B cell (primary cell): Measurements from ENCODE around the gene ELK4. TPM values are rescaled to one million over a fixed set of nuclear protein-coding genes. Genes with fewer than 3 reads are reported as not detected.

Source experiments
- ATAC-seq: fragments of 200-7000 bp; cut with Tn5 transposase; one replicate; pipeline ENCODE4 v1.10.0; 2021; ENCODE audit warnings: low read depth, mild to moderate bottlenecking, moderate number of reproducible peaks, moderate library complexity
- CTCF ChIA-PET: fragments of 350-600 bp; sonication (Branson Sonifier 250); formaldehyde crosslinking; loops from one replicate; lab custom pipeline; 2021; ENCODE audit warnings: antibody characterized with exemption, inconsistent platforms; lab: Charles Lee
- POLR2A ChIA-PET: fragments of 350-600 bp; sonication (Branson Sonifier 250); formaldehyde crosslinking; loops from one replicate; lab custom pipeline; 2021; ENCODE audit warnings: antibody characterized with exemption; lab: Charles Lee
- DNase-seq: peaks from one replicate; pipeline ENCODE4 v3.0.0; 2013
- H2AFZ ChIP-seq: 2 replicates; pipeline ENCODE4 v1.6.1; 2012; ENCODE audit warnings: mild to moderate bottlenecking, low read depth, low read length; ENCODE audit not compliant: insufficient read depth, poor library complexity, severe bottlenecking
- H3K27ac ChIP-seq, 2 donors: 1 replicate in 1 of 2; 2 replicates in 1 of 2; pipeline ENCODE4 v1.5.1; 2012 to 2013; ENCODE audit warnings: low read length in 2 of 2, mild to moderate bottlenecking in 2 of 2, moderate library complexity in 1 of 2
- H3K27me3 ChIP-seq, 4 experiments: fragments of 200-600 bp in 1 of 4; sonication (generic) in 1 of 4; replicated peaks in 1 of 4; 1 replicate in 2 of 4; 2 replicates in 2 of 4; pipeline versions ENCODE4 v1.6.1 to v1.7.0; 2013 to 2016; ENCODE audit warnings: low read length in 3 of 4, mild to moderate bottlenecking in 2 of 4, mixed read lengths in 1 of 4, moderate library complexity in 1 of 4; ENCODE audit not compliant: insufficient read depth in 4 of 4, control insufficient read depth in 3 of 4; ENCODE audit errors: control extremely low read depth in 1 of 4
- H3K36me3 ChIP-seq, 2 experiments: replicated peaks in 1 of 2; 1 replicate in 1 of 2; 2 replicates in 1 of 2; pipeline versions ENCODE4 v1.6.1 to v1.7.1; 2013; ENCODE audit warnings: low read length in 1 of 2; ENCODE audit not compliant: insufficient read depth in 2 of 2, control insufficient read depth in 1 of 2; ENCODE audit errors: control extremely low read depth in 1 of 2, extremely low read depth in 1 of 2
- H3K4me1 ChIP-seq, 2 donors: fragments of 200-600 bp in 1 of 2; sonication (generic) in 1 of 2; 1 replicate in 1 of 2; 2 replicates in 1 of 2; pipeline versions ENCODE4 v1.5.1 to v1.6.1; 2013 to 2017; ENCODE audit warnings: low read length in 2 of 2; ENCODE audit not compliant: control insufficient read depth in 2 of 2, insufficient read depth in 2 of 2
- H3K4me2 ChIP-seq: replicated peaks from 2 replicates; pipeline ENCODE3; 2012; ENCODE audit warnings: mild to moderate bottlenecking, low read depth, low read length; ENCODE audit not compliant: poor library complexity, severe bottlenecking
- H3K4me3 ChIP-seq, 5 experiments: fragments of 200-600 bp in 1 of 5; sonication (generic) in 1 of 5; 1 replicate in 3 of 5; 2 replicates in 2 of 5; pipeline versions ENCODE4 v1.5.1 to v1.7.0; 2011 to 2016; ENCODE audit warnings: low read length in 4 of 5, mild to moderate bottlenecking in 4 of 5, low read depth in 2 of 5, control low read depth in 1 of 5, moderate library complexity in 1 of 5; ENCODE audit not compliant: insufficient read depth in 1 of 5; ENCODE audit errors: control extremely low read depth in 1 of 5, extremely low read depth in 1 of 5
- H3K79me2 ChIP-seq: fragments of 200-600 bp; sonication (generic); one replicate; pipeline ENCODE4 v1.6.0; 2016; ENCODE audit warnings: low read length; ENCODE audit not compliant: control insufficient read depth, insufficient read depth
- H3K9ac ChIP-seq: fragments of 200-600 bp; sonication (generic); 2 replicates; pipeline ENCODE4 v1.6.1; 2017; ENCODE audit warnings: mild to moderate bottlenecking, low read length, moderate library complexity
- H3K9me3 ChIP-seq, 3 donors: one replicate each; pipeline versions ENCODE4 v1.6.1 to v1.7.1; 2013; ENCODE audit warnings: low read length in 2 of 3; ENCODE audit not compliant: control insufficient read depth in 2 of 3, insufficient read depth in 1 of 3; ENCODE audit errors: control extremely low read depth in 1 of 3
- H4K20me1 ChIP-seq: 2 replicates; pipeline ENCODE4 v1.6.0; 2012; ENCODE audit warnings: mild to moderate bottlenecking, low read length; ENCODE audit not compliant: insufficient read depth, control insufficient read depth, poor library complexity, severe bottlenecking
- H3K27ac Mint-ChIP-seq: one replicate; pipeline ENCODE4 v1.8.0; 2021; ENCODE audit warnings: mixed read lengths
- H3K27me3 Mint-ChIP-seq: one replicate; pipeline ENCODE4 v1.8.0; 2021; ENCODE audit warnings: mixed read lengths
- H3K4me1 Mint-ChIP-seq: one replicate; pipeline ENCODE4 v1.8.0; 2021; ENCODE audit warnings: mixed read lengths
- H3K4me3 Mint-ChIP-seq: one replicate; pipeline ENCODE4 v1.8.0; 2021; ENCODE audit warnings: mixed read lengths
- H3K9me3 Mint-ChIP-seq: one replicate; pipeline ENCODE4 v1.8.0; 2022; ENCODE audit warnings: mixed read lengths; ENCODE audit not compliant: insufficient read depth
- EZH2 ChIP-seq: IDR thresholded peaks from 2 replicates; pipeline ENCODE4 v1.6.1; 2012; ENCODE audit warnings: borderline replicate concordance, low read depth, mild to moderate bottlenecking, moderate library complexity, low read length; ENCODE audit not compliant: insufficient read depth, poor library complexity, severe bottlenecking
- WGBS: methylation state at CpG from one replicate; pipeline ENCODE4 v1.1.5; 2013; ENCODE audit warnings: missing lambda C conversion rate; ENCODE audit not compliant: insufficient coverage; 5-methylcytosine and 5-hydroxymethylcytosine counted together
- intact Hi-C: fragments of 100-400 bp; cut with micrococcal nuclease; formaldehyde crosslinking; loops from one replicate; pipeline ENCODE4 v1.10.0; 2022
- polyA plus RNA-seq: library from polyadenylated mRNA; depleted of rRNA; stranded (reverse); fragments of >200 nt; gene quantifications from 2 replicates; pipeline ENCODE4 v1.2.3, GENCODE V29; 2012
- total RNA-seq, 2 donors: library from RNA; stranded (reverse); fragments of 120-200 nt in 1 of 2; gene quantifications; 1 replicate in 1 of 2; 2 replicates in 1 of 2; pipeline versions ENCODE4 v1.2.3 to v1.2.4, GENCODE V29; 2013 to 2022
- TF ChIP-seq, protein P1 (sequence below): fragments of 200-600 bp; IDR thresholded peaks from one replicate; pipeline ENCODE4 v1.8.0; 2022; ENCODE audit warnings: antibody characterized with exemption, mild to moderate bottlenecking

Gene ELK4
- total and polyA plus RNA-seq, 2 donors (not counting 1 experiment from before 2014, with no cell fraction given): 11.0 to 151 TPM

DNA sequence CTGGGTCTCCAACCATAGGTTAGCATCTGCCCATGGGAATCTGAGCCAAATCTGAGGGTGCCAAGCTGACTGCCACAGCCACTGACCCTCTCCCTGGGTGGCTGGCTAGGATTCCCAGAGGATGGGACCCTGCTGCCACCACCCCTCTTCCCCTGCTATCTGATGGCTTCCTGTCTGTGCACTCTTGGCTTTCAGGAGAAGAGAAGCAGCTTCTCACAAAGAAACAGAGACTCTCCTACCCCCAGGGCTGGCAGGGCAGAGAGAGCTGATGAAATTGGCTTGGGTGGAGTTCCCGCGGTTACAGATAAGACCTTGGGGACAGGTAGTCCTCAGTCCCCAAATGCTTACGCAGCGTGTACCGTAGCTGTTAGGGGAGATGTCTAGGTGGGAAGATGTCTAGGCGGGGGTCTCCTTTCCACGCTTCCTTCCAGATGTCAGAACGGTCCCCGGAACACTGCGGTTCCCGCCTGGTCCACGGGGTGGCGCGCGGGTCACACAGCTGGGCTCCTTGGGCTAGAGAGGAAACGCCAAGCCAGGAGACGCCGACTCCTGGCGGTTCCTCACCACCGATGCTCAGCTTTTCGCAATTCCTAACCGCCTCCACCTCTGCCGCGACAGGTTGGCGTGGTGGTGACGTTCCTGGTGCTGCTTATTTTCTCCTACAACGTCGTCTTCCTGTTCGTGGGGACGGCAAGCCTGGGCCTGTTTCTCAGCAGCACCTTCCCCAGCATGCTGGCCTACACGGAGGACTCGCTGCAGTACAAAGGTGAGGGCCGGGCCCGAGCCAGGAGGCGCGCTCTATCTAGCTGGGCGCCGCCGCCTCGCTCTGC, 40.1 kb downstream of the ELK4 start:
- Histone ChIP-seq H3K27ac (peak overlapping the region; percentile 59 to 72), H3K9me3 (no peaks in the 10 kb centered on the region), H3K4me3 (peak overlapping the region in 4 of 5 experiments; percentile 51 to 69 (median 60)), H4K20me1 (no peaks in the 10 kb centered on the region), H3K79me2 (peaks cover 8% of the 10 kb centered on the region), H3K36me3 (no peaks in the 10 kb centered on the region), H3K27me3 (no peaks in the 10 kb centered on the region), H3K4me2 (peak overlapping the region; percentile 92), H2AFZ (peak overlapping the region; percentile 94), H3K9ac (peak overlapping the region; percentile 74), H3K4me1 (peaks cover 46 to 54% of the 10 kb centered on the region in 2 donors)
- DNase-seq: peak; percentile 90
- peak overlapping the region; percentile 85 for H3K27ac Mint-ChIP-seq
- H3K4me3 Mint-ChIP-seq: peak overlapping the region; percentile 87
- WGBS: 1% methylated on average over 30 of the region's 40 CpGs
- ChIA-PET CTCF (interaction anchor here (0.6 to 15.5 kb wide), 49 partner anchors 8 to 385 kb away, joined by 3 to 658 read pairs (median 4); partner anchors contain the start of genes ELK4 and SLC45A3), POLR2A (interaction anchor here (0.6 to 7.8 kb wide), 5 partner anchors 37 to 66 kb away, joined by 4 to 65 read pairs (median 6); partner anchors contain the start of gene ELK4)
- TF ChIP-seq, protein P1, sequence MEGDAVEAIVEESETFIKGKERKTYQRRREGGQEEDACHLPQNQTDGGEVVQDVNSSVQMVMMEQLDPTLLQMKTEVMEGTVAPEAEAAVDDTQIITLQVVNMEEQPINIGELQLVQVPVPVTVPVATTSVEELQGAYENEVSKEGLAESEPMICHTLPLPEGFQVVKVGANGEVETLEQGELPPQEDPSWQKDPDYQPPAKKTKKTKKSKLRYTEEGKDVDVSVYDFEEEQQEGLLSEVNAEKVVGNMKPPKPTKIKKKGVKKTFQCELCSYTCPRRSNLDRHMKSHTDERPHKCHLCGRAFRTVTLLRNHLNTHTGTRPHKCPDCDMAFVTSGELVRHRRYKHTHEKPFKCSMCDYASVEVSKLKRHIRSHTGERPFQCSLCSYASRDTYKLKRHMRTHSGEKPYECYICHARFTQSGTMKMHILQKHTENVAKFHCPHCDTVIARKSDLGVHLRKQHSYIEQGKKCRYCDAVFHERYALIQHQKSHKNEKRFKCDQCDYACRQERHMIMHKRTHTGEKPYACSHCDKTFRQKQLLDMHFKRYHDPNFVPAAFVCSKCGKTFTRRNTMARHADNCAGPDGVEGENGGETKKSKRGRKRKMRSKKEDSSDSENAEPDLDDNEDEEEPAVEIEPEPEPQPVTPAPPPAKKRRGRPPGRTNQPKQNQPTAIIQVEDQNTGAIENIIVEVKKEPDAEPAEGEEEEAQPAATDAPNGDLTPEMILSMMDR: peak; percentile 98
- no peak for TF ChIP-seq EZH2
- intact Hi-C loops: loop anchor here (1.0 to 2.0 kb wide), 4 partner anchors 41 to 120 kb away; partner anchors contain the start of gene ELK4
- peaks cover 48% of the 10 kb centered on the region for H3K4me1 Mint-ChIP-seq
- H3K9me3 Mint-ChIP-seq: no peaks in the 10 kb centered on the region
- ATAC-seq: peak; percentile 89
- no peaks in the 10 kb centered on the region for H3K27me3 Mint-ChIP-seq
